Measurements from ENCODE around the gene DBNL.

DBNL gene

GRCh38 chr7:44071726-44072363 is 27.3 kb downstream of the DBNL start:
- no peak for DNase-seq (ENCODE audit: low read depth)
- TF ChIP-seq CTCF (IDR thresholded peaks at IDR 0.05; ENCODE audit: insufficient read depth, low read depth, low read length, missing control alignments): no peak
- H3K4me3 ChIP-seq (ENCODE audit: low read depth, low read length): no peak overlapping the region

GRCh38 chr7:44072364-44073231 is 28.1 kb downstream of the DBNL start:
- peak; percentile 57 for TF ChIP-seq CTCF (IDR thresholded peaks at IDR 0.05; ENCODE audit: insufficient read depth, low read depth, low read length, missing control alignments)
- peak; percentile 65 for DNase-seq (ENCODE audit: low read depth)
- no peak overlapping the region for H3K4me3 ChIP-seq (ENCODE audit: low read depth, low read length)

DNA sequence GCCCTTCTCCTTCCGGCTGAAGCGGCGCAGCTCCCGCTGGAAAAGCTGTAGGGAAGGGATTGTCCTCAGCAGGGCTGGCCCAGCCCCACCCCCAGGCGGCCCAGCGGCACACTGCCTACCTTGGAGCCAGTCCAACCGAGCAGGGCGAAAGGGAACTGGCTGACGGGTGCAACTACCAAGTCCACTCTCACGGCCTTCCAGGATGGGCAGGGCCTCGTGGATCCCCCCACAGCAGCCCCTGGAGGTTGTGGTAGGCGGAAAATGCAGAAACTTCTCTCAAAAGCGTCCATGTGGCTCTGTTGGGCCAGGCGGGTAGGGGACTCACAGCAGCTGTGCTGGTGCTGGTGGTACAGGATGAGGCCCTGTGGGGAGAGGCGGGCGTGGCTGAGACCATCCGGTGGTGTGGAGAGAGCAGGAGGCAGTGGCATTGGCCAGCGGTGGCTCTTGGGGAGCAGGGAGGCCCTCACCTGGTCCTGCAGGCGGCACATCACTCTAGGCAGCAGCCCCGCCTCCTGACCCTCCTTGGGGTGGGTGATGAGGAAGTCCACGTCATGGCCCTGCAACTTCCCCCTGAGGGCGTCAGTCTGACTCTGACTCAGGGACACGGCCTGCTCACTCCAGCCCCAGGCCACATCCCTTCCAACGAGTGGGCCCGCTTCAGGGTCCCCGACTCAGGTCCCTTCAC is 29.3 kb downstream of the DBNL start:
- DNase-seq (ENCODE audit: low read depth): peak; percentile 57
- TF ChIP-seq CTCF (IDR thresholded peaks at IDR 0.05; ENCODE audit: insufficient read depth, low read depth, low read length, missing control alignments): no peak
- no peak overlapping the region for H3K4me3 ChIP-seq (ENCODE audit: low read depth, low read length)

GRCh38 chr7:44074349-44074695 is 29.8 kb downstream of the DBNL start:
- no peak for DNase-seq (ENCODE audit: low read depth)
- no peak overlapping the region for H3K4me3 ChIP-seq (ENCODE audit: low read depth, low read length)
- no peak for TF ChIP-seq CTCF (IDR thresholded peaks at IDR 0.05; ENCODE audit: insufficient read depth, low read depth, low read length, missing control alignments)

- no peak overlapping the region for H3K4me3 ChIP-seq (ENCODE audit: low read depth, low read length)
- no peak for DNase-seq (ENCODE audit: low read depth)
- no peak for TF ChIP-seq CTCF (IDR thresholded peaks at IDR 0.05; ENCODE audit: insufficient read depth, low read depth, low read length, missing control alignments)
Observed at GRCh38 chr7:44075296-44076075, 31.0 kb downstream of the DBNL start.

- TF ChIP-seq CTCF (IDR thresholded peaks at IDR 0.05; ENCODE audit: insufficient read depth, low read depth, low read length, missing control alignments): no peak
- no peak overlapping the region for H3K4me3 ChIP-seq (ENCODE audit: low read depth, low read length)
- DNase-seq (ENCODE audit: low read depth): no peak
Observed at GRCh38 chr7:44076101-44076895, 31.8 kb downstream of the DBNL start.
